Activated CD4-positive, alpha-beta T cell treated with anti-CD3 and anti-CD28 coated beads, Interleukin-2, amount 50 U/mL, for 16 hours (primary cell): Measurements from ENCODE around the gene BRME1.
"Not testable (repeated sequence)": the region's sequence is repeated elsewhere in the genome, so short reads cannot be mapped to it uniquely, and the experiment has no call there.

Experiments
- DNase-seq: peaks from one replicate; pipeline ENCODE4 v3.0.0-alpha.2; 2020

Gene BRME1

DNA sequence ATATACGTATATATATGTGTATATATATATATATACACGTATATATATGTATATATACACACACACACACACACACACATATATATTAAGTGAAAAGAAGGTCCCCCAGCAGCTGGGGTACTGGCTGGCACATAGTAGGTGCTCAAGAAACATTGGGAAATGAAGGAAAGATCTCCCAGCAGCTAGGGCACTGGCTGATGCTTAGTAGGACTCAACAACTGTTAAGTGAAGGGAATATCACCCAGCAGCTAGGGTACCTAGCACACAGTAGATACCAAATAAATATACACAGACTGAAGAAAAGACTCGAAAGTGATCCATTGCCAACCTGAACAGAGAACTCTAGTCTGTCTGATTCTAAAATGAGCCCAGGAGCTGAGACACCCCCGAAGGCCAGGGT is 20.1 kb upstream of the BRME1 start:
- no peak for DNase-seq

DNA sequence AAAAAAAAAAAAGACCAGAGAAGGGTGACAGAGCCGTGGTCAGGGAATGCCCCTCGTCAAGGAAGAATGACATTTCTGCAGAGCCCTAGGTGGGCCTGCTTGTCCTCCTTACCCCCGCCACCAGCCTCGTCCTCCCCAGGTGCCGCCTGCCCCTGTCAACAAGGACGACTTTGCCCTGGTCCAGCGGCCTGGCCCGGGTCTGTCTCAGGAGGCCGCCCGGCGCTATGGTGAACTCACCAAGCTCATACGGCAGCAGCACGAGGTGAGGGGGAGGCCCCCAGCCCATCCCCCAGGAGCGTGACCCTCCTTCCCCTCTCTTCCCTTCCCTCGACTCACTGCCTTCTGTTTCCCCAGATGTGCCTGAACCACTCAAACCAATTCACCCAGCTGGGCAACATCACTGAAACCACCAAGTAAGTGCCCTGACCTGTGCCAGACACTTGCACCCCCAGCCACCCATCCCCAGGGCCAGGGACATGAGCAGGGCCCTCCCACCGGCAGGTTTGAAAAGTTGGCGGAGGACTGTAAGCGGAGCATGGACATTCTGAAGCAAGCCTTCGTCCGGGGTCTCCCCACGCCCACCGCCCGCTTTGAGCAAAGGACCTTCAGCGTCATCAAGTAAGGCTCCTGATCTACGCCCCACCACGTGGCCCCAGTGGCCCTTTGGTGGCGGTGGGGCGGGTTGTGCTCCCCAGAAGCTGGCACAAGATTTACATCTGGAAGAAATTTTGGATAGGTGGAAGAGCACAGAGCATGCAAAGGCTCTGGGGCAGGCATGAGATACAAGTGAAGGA is 17.5 kb upstream of the BRME1 start:
- no peak for DNase-seq

DNA sequence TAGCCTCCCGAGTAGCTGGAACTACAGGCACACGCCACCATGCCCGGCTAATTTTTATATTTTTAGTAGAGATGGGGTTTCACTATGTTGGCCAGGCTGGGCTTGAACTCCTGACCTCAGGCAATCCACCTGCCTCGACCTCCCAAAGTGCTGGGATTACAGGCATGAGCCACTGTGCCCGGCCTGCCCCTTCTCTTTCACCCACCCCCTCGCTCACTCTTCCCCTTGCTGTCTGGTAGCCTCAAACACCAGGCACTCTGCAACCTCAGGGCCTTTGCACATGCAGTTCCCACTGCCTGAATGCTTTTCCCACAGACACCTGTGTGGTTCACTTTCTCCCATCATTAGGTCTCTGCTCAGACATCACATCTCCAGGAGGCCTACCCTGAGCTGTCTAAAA is 16.2 kb upstream of the BRME1 start:
- not testable (repeated sequence) for DNase-seq

DNA sequence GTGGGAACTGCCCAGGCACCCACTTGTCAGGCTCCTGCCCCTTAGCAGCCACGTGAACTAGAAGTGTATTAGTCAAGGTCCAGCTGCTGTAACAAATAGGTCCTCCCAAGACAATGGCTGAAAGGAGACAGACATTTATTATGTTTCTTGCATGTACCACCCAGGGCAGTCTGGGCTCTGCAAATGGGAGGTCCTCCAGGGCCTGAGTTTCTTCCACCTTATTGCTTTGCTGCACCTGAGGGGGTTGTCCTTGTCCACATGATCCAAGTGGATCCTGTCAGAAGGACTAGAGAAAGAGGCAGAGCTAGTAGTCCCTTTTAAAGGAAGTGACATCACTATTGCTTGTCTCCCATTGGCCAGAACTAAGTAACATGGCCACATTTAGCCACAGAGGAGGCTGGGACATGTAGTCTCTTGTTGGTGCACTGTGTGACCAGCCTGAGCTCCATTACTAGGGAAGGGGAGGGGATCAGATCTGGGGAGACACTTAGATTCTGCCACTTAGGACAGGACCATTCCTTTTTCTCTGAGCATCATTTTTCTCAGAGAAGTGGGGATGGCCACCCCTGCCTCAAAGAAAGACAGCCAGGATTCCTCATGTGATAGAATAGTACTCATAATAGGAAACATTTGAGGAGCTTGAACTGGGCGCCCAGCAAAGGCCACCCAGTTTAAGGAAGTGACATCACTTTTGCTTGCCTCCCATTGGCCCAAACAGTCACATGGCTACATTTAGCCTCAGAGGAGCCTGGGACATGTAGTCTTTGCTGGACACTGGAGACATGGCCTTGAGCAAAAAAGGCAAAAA is 15.2 kb upstream of the BRME1 start:
- DNase-seq, result peak; percentile 72

DNA sequence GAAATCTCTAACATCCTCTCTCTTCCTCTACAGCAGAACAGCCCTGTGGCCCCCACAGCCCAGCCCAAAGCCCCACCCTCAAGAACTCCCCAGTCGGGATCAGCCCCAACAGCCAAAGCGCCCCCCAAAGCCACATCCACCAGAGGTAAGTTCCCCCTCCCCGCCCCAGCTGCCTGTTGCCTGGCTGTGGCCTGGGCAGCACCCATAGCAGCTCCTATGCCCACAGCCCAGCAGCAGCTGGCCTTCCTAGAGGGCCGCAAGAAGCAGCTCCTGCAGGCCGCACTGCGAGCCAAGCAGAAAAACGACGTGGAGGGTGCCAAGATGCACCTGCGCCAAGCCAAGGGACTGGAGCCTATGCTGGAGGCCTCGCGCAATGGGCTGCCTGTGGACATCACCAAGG is 14.6 kb upstream of the BRME1 start:
- no peak for DNase-seq

DNA sequence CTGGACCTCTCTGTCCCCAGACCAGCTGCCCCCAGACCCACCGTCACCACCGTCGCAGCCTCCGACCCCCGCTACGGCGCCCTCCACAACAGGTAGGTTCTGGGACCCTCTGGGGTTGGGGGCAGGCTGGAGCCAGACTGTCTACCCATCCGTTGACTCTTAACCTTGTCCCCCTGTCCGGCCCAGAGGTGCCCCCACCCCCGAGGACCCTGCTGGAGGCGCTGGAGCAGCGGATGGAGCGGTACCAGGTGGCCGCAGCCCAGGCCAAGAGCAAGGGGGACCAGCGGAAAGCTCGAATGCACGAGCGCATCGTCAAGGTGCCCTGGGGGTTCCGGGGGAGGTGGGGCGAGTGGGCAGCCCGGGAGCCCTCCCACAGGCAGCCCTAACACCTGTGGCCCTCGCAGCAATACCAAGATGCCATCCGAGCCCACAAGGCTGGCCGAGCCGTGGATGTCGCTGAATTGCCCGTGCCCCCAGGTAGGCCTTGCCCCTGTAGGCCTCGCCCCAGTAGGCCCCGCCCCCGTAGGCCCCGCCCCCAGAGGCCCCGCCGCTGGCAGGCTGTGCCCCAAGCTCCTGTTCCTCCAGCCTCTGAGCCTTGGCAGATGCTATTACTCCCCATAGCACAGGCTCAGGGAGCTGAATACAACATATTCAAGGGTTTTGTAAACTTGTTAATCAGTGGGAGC is 13.0 kb upstream of the BRME1 start:
- no peak for DNase-seq

DNA sequence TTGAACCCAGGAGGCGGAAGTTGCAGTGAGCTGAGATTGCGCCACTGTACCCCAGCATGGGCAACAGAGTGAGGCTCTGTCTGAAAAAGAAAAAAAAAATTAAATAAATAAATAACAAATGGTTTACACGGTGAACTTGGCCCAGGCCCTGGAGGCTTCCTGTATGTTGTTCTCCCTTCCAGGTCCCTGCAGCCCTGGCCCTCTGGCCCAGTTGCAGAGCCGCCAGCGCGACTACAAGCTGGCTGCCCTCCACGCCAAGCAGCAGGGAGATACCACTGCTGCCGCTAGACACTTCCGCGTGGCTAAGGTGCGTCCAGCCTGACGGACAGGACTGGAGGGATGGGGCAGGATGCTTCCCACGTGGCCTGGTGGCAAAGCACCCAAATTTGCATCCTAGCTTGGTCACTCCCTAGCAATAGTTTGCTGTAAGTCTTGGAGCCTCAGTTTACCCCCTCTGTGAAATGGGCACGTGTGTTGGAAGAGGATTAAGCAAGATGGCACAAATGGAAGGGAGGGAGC is 12.0 kb upstream of the BRME1 start:
- DNase-seq, result no peak

DNA sequence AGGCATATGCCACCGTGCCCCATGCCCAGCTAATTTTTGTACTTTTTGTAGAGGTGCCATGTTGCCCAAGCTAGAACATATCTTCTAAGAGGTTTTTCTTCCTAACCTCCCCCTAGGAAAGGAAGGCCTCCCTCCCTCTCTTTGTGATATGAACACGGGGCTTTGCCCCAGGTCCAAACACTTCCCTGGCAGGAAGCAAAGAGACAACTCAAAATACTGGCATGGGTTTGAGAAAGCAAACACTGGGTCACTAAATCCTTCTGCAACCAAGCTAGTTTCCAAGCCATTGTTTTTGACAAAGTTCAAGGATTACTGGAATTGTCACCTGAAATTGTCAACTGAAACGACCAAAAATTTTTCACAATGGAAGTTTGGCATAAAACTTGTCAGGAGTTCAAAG is 8.9 kb upstream of the BRME1 start:
- DNase-seq, result no peak

DNA sequence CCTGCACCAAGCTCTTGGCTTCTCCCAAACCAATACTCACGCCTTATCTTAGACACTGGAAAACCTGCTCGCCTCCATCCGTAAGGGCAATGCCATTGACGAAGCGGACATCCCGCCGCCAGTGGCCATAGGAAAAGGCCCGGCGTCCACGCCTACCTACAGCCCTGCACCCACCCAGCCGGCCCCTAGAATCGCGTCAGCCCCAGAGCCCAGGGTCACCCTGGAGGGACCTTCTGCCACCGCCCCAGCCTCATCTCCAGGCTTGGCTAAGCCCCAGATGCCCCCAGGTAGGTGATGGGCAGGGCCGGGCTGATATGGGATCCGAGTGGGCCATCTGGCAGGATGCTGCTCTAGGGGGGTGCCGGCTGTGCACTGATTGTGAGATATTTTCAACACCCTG is 7.4 kb upstream of the BRME1 start:
- DNase-seq, result no peak

DNA sequence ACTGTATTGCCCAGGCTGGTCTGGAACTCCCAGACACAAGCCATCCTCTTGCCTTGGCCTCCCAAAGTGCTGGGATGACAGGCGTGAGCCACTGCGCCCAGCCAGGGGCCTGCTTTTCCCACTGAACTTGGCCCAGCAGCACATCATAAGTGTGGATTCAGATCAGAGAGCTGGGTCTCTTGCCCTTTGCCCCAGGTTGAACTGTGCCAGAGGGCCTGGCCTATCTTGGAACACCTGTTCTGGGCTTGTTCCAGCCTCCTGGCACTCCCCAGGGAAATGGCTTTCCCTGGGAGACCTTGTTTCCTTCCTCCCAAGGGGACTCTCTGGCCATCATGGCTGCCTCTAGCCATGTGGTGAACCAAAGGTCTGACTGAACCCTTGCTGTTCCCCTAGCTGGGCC is 3.5 kb upstream of the BRME1 start:
- no peak for DNase-seq

DNA sequence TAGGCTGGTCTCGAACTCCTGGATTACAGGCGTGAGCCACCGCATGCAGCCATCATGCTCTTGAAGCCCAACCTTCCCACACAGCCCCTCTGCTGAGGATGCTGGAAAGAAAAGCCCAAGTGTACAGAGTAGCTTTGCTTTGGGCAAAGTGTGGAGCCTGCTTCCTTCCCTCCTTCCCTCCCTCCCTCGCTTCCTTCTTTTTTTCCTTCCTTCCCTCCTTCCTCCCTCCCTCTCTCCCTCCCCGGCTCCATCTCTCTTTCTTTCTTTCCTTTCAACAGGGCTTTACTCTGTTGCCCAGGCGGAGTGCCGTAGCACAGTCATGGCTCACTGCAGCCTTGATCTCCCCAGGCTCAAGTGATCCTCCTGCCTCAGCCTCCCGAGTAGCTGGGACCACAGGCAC is 2.8 kb upstream of the BRME1 start:
- DNase-seq, result no peak

DNA sequence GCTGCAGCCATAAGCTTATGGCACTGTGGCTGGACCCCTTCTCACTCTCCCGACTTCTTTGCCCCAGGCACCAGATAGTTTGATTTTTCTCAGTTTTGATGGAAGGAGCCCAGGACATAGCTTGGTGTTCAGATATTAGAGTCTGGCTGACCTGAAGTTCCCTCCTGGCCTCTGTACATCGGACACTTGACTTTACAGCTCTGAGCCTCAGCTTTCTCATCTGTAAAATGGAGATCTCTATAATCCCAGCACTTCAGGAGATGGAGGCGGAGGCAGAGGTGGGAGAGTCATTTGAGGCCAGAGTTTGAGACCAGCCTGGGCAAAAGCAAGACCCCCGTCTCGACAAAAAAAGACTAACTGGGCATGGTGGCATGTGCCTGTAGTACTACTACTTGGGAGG is 993 bp upstream of the BRME1 start:
- DNase-seq, result no peak

DNA sequence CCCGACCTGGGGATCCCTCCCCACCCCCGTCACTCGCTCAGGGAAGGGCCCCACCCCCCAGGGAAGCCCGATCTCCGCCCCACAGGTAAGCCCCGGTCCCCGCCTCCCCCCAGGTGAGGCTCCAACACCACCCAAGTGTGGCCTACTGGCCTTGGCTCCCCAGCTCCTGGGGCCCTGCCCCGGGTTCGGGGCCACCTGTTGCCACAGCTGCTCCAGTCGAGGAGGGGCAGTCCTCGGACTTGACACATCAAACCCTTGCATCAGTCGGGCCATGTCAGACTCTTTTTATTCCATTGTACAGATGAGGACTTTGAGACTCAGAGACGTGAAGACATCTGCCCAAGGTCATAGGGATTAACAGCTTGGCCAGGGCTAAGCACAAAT is 596 bp upstream of the BRME1 start:
- DNase-seq, result no peak

DNA sequence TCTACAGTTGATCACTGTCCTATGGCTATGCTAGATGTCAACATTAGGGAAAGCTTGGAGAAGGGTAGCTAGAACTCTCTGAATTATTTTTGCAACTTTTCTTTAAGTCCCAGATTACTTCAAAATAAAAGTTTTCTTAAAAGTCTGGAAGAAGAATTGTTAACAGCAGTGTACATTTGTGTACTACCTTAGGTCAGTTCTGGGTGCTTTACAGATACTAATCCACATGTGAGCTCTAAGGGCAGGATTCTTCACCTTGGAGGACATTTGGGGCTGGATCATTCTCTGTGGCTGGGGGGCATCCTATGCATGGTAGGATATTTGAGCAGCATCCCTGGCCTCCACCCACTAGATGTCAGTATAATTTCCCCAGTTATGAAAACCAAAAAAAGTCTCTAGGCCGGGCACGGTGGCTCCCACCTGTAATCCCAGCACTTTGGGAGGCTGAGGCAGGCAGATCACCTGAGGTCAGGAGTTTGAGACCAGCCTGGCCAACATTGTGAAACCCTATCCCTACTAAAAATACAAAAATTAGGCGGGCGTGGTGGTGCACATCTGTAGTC is 2.8 kb downstream of the BRME1 start:
- DNase-seq, result peak; percentile 56

DNA sequence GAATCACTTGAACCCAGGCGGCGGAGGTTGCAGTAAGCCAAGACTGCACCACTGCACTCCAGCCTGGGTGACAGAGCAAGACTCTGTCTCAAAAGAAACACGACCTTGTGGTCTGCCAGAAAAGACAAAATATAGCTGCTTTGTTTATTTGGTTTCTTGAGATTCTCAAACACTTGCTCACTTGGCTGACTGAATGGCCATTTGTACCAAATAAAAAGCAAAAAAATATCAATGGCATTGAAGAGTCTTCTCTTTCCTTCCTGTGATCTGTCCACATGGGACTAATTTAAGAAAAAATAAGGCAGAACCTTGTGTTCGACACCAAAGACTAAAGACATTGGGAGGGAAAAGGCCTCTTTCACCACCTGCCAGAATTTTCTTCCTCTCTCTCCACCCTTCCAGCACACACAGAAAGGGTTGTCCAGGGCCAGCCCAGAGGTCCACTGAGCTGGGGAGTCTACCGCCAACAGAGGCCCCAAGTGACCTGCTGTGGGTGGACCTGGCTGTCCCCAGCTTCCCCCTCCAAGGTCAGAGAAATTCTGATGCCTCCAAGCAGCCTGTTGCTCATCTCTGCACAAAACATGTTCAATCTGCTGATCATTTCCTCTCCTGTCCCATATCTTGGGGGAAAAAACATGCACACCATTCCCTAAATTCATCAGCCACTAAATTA is 5.9 kb downstream of the BRME1 start:
- DNase-seq, result no peak

DNA sequence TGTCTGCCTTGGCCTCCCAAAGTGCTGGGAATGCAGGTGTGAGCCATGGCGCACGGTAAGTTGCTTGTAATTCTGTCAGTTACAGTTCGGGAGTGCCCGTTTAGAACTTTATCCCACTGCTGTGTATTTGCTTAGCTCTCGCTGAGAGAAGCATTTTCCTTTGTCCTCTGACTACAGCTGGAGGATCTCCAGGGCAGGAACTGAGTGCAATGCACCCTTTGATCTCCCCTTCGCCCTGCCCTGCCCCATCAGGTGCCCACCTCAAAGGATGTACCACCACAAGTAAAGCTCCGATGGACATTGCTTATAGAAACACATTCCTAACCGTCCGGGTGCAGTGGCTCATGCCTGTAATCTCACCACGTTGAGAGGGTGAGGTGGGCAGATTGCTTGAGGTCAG is 6.5 kb downstream of the BRME1 start:
- no peak for DNase-seq

DNA sequence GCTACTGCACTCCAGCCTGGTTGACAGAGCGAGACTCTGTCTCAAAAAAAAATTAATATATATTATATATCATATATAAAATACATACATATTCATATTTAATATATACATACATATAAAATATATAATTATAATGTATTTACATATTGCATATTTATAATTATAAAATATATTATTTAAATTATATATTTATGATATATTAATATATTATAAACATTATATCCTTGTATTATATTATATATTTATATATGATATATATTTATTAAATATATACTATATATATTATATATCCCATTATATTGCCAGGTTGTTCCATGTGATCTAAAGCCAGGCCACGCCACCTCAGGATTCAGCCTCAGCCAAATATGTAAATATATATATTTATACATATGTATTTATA is 9.7 kb downstream of the BRME1 start:
- DNase-seq, result no peak

DNA sequence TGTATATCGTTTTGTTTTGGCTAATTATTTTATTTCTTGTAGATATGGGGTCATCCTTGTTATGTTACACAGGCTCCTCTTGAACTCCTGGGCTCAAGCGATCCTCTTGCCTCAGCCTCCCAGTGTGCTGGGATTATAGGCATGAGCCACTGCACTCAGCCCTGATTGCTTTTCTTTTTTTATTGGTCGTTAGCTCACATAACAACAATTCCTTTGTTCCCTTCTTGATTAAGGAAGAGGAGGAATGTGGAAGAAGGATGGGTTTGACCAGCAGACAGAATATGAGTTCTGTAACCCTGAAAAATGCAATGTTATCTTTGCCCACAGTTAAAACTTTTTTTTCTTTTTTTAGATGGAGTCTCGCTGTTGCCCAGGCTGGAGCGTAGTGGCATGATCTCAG is 11.4 kb downstream of the BRME1 start:
- no peak for DNase-seq

DNA sequence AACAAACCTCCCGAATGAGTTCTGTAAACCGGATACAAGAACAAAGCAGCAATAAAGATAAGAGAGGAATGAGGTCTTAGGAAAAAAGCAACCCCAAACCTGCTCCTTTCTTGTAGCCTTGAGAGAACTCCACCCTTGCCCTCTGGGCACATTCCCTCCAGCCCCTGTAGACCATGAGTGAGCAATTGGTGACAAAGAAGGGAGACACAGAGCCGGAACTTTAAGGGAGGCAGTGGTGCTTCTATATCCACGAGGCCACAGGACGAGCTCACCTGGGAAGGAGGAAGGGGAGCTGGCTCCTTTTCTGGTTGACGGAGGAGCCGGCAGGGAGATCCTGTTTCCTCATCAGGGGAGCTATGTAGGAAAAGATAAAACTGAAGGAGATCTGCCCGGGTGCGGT is 13.0 kb downstream of the BRME1 start:
- no peak for DNase-seq

DNA sequence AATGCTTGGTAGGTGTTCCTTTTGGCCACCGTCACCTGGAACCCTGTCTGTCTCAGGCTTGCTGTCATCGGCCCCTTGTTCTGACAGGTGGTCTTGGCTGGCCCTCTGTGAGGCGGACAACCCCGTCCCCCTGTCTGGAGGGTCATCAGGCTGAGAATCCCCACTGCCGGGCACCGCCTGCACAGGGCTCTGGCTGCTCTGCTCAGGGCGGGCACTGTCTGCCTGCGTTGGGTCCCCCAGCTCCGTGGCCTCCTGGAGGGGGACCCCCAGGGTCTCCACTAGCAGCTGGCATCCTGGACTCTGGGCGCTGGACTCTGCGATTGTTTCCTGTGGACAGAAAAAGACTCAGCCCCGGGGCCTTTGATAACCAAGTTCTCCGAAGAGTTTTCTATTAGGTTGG is 15.8 kb downstream of the BRME1 start:
- no peak for DNase-seq

DNA sequence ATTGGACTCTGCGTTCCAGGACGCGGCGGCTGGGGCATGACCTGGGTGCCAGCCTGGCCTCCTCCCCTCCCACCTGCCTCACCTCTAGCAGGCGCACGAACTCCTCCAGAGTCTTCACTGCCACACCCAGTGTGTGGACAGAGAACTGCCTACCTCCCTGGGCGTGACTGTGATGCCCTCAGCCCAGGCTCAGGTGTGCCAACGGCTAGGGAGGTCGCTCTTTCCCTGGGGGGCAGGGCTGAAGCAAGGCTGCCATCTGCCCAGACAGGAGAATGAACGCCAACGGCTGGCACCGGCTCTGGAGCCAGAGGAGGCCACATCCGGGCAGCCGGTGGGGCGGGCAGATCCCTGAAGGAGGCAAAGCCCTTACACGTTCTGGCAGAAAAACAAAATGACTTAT is 17.6 kb downstream of the BRME1 start:
- no peak for DNase-seq

DNA sequence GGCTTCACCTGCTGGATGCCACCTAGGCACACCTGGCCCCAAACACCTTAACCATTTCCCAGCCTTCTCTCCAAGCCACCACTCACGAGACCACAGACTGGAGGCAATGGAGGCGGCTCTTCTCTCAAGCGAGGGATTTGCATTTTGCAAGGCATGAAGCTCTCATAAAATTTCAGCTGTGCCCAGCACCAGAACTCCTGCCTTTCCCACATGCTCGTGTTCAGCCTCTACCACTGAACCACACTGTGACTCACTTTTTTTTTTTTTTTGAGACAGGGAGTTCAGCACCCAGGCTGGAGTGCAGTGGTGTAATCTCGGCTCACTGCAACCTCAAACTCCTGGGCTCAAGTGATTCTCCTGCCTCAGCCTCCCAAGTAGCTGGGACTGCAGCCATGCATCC is 18.4 kb downstream of the BRME1 start:
- DNase-seq, result no peak

DNA sequence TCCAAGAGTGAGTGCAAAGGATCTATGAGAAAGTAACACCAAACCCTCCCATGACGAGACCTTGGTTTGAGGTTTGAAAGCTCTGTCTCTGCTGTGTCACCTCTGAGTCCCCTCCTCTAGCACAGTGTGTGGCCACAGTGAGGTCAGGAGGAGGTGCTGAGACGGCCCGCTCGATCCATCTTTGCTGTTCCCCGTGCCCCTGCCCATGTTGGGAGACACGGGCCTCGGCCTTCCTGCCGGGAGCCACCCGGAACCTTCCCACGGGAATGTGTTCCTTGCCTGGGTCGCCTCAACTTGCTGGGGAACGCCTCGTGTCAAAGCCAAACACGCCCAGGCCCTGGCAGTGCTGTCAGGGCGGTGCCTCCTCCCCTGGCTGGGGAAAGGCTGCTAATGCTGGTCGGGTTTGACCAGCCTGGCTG is 18.9 kb downstream of the BRME1 start:
- DNase-seq, result peak; percentile 34
